WTC11 (cell line): ENCODE results near the gene PRKCQ. TPM values are rescaled to one million over a fixed set of nuclear protein-coding genes. Genes with fewer than 3 reads are reported as not detected.

Experiments used
- ATAC-seq: fragments of 200-7000 bp; cut with Tn5 transposase; 2 replicates; pipeline ENCODE4 v1.10.0; 2021; ENCODE audit warnings: mild to moderate bottlenecking, moderate library complexity
- CTCF ChIA-PET: fragments of 300-600 bp; sonication (Branson Sonifier 250); formaldehyde crosslinking; loops from one replicate; lab custom pipeline; 2021; ENCODE audit warnings: antibody characterized with exemption; lab: Charles Lee
- POLR2A ChIA-PET: fragments of 350-600 bp; sonication (Branson Sonifier 250); formaldehyde crosslinking; loops from one replicate; lab custom pipeline; 2021; ENCODE audit warnings: antibody characterized with exemption; lab: Charles Lee
- DNase-seq: peaks from one replicate; pipeline ENCODE4 v3.0.0; 2021; ENCODE audit warnings: low spot score
- H3K27ac Mint-ChIP-seq: 2 replicates; pipeline ENCODE4 v1.8.0; 2021; ENCODE audit warnings: mixed read lengths
- H3K27me3 Mint-ChIP-seq: 2 replicates; pipeline ENCODE4 v1.8.0; 2021; ENCODE audit warnings: low read depth, mild to moderate bottlenecking, moderate library complexity, mixed read lengths
- H3K36me3 Mint-ChIP-seq: 2 replicates; pipeline ENCODE4 v1.8.0; 2021; ENCODE audit warnings: mixed read lengths
- H3K4me1 Mint-ChIP-seq: 2 replicates; pipeline ENCODE4 v1.8.0; 2022; ENCODE audit warnings: mixed read lengths
- H3K4me3 Mint-ChIP-seq: 2 replicates; pipeline ENCODE4 v1.8.0; 2021; ENCODE audit warnings: mild to moderate bottlenecking, moderate library complexity, mixed read lengths
- H3K9me3 Mint-ChIP-seq: 2 replicates; pipeline ENCODE4 v1.8.0; 2021; ENCODE audit warnings: mixed read lengths
- ATF1 ChIP-seq: sonication (generic); formaldehyde crosslinking; IDR thresholded peaks from 2 replicates; pipeline ENCODE4 v1.8.1; 2023; ENCODE audit warnings: mild to moderate bottlenecking, moderate library complexity, missing genetic modification reagents
- ATF3 ChIP-seq: sonication (generic); formaldehyde crosslinking; conservative IDR thresholded peaks from 2 replicates; pipeline ENCODE4 v1.8.1; 2022; ENCODE audit warnings: mild to moderate bottlenecking, missing genetic modification reagents
- CREB1 ChIP-seq: sonication (generic); formaldehyde crosslinking; IDR thresholded peaks from 2 replicates; pipeline ENCODE4 v1.8.0; 2023; ENCODE audit warnings: mild to moderate bottlenecking, missing genetic modification reagents
- ELF4 ChIP-seq: sonication (generic); formaldehyde crosslinking; IDR thresholded peaks from 2 replicates; pipeline ENCODE4 v1.8.1; 2022; ENCODE audit warnings: low read depth, mild to moderate bottlenecking, moderate library complexity, missing genetic modification reagents
- FOXJ3 ChIP-seq: sonication (generic); formaldehyde crosslinking; IDR thresholded peaks from 2 replicates; pipeline ENCODE4 v1.9.0; 2021; ENCODE audit warnings: missing genetic modification reagents, mild to moderate bottlenecking, borderline replicate concordance
- FOXP1 ChIP-seq: sonication (generic); formaldehyde crosslinking; IDR thresholded peaks from 2 replicates; pipeline ENCODE4 v1.8.0; 2022; ENCODE audit warnings: missing genetic modification reagents, mild to moderate bottlenecking, moderate library complexity, borderline replicate concordance
- GTF2I ChIP-seq: fragments of 250-450 bp; sonication (Bioruptor Pico); conservative IDR thresholded peaks from 2 replicates; pipeline ENCODE4 v1.4.0; 2021; ENCODE audit warnings: mild to moderate bottlenecking
- IRF2 ChIP-seq: sonication (generic); formaldehyde crosslinking; IDR thresholded peaks from 2 replicates; pipeline ENCODE4 v1.8.0; 2022; ENCODE audit warnings: low read depth, missing genetic modification reagents, borderline replicate concordance
- MAX ChIP-seq: sonication (generic); formaldehyde crosslinking; IDR thresholded peaks from 2 replicates; pipeline ENCODE4 v1.8.0; 2022; ENCODE audit warnings: mild to moderate bottlenecking, missing genetic modification reagents
- RELA ChIP-seq: sonication (generic); formaldehyde crosslinking; IDR thresholded peaks from 2 replicates; pipeline ENCODE4 v1.8.1; 2022; ENCODE audit warnings: missing genetic modification reagents, mild to moderate bottlenecking, borderline replicate concordance
- TEAD4 ChIP-seq: sonication (generic); formaldehyde crosslinking; IDR thresholded peaks from 2 replicates; pipeline ENCODE4 v1.8.0; 2022; ENCODE audit warnings: mild to moderate bottlenecking, missing genetic modification reagents
- TP53 ChIP-seq: sonication (generic); formaldehyde crosslinking; IDR thresholded peaks from 2 replicates; pipeline ENCODE4 v1.8.1; 2023; ENCODE audit warnings: mild to moderate bottlenecking, missing genetic modification reagents
- ZMAT4 ChIP-seq: fragments of 250-450 bp; sonication (Bioruptor Pico); IDR thresholded peaks from 2 replicates; pipeline ENCODE4 v1.9.0; 2021; ENCODE audit warnings: mild to moderate bottlenecking
- ZNF121 ChIP-seq: sonication (generic); formaldehyde crosslinking; IDR thresholded peaks from 2 replicates; pipeline ENCODE4 v1.8.0; 2023; ENCODE audit warnings: missing genetic modification reagents
- ZNF396 ChIP-seq: fragments of 250-450 bp; sonication (Bioruptor Pico); IDR thresholded peaks from 2 replicates; pipeline ENCODE4 v1.8.0; 2021; ENCODE audit warnings: mild to moderate bottlenecking, moderate library complexity, borderline replicate concordance
- total RNA-seq: library from RNA; stranded (reverse); gene quantifications from 3 replicates; pipeline ENCODE4 v1.2.3, GENCODE V29; 2021
- TF ChIP-seq, protein P1 (sequence below): sonication (generic); formaldehyde crosslinking; IDR thresholded peaks from 2 replicates; pipeline ENCODE4 v1.8.0; 2022; ENCODE audit warnings: mild to moderate bottlenecking, missing genetic modification reagents
- TF ChIP-seq, protein P2 (sequence below): sonication (generic); formaldehyde crosslinking; conservative IDR thresholded peaks from 2 replicates; pipeline ENCODE4 v1.8.1; 2023; ENCODE audit warnings: mild to moderate bottlenecking, low read depth, missing genetic modification reagents, moderate library complexity
- TF ChIP-seq, protein P3 (sequence below): sonication (generic); formaldehyde crosslinking; IDR thresholded peaks from 2 replicates; pipeline ENCODE4 v1.8.0; 2023; ENCODE audit warnings: mild to moderate bottlenecking, missing genetic modification reagents

PRKCQ gene
- total RNA-seq, 1 experiment from 2014 or later, result 8.7 TPM

DNA sequence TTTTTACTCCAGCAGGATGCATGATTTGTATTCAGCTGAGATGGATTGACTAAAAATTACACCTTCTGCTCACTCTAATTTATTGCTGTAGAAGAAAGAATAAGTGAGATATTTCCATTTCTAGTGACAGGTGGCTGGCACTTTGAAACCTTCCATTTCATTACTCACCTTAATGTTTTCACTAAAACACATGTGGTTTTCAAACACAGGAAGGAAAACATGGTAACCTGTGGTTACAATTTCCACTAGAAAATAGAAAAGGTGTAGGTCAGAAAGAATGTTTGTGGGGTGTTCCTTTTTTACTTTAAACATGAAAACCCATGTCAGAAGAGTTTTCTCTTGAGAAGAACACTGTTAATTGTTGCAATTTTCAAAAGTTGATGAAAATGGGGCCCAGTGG, 12.0 kb upstream of the PRKCQ start (continued):
- TF ChIP-seq, protein P1, sequence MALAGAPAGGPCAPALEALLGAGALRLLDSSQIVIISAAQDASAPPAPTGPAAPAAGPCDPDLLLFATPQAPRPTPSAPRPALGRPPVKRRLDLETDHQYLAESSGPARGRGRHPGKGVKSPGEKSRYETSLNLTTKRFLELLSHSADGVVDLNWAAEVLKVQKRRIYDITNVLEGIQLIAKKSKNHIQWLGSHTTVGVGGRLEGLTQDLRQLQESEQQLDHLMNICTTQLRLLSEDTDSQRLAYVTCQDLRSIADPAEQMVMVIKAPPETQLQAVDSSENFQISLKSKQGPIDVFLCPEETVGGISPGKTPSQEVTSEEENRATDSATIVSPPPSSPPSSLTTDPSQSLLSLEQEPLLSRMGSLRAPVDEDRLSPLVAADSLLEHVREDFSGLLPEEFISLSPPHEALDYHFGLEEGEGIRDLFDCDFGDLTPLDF (CRISPR knock-in tag), result no peak
- TF ChIP-seq ZNF121 (no peak), ELF4 (CRISPR knock-in tag) (no peak), GTF2I (CRISPR knock-in tag) (no peak), FOXP1 (CRISPR knock-in tag) (no peak), ATF1 (CRISPR knock-in tag) (no peak)
- TF ChIP-seq, all 79 proteins: peak for 0

DNA sequence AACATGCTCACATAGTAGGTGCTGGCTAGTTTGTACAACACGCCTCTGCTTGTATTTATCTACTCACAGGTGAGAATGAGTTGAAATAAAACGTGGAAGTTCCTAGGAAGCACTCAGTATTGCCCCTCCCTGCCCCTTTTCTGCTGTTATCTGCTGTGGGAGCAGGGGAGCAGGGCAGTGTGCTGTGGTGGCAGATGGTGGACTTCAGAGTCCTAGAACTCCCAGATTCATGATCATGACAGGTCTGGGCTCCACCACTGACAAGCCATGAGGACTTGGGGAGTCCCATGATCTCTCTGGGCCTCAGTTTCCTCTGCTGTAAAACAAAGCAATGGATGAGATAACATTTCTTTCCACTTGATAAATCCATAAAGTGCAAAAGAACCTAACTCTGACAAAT, 11.6 kb upstream of the PRKCQ start:
- TF ChIP-seq, protein P2, sequence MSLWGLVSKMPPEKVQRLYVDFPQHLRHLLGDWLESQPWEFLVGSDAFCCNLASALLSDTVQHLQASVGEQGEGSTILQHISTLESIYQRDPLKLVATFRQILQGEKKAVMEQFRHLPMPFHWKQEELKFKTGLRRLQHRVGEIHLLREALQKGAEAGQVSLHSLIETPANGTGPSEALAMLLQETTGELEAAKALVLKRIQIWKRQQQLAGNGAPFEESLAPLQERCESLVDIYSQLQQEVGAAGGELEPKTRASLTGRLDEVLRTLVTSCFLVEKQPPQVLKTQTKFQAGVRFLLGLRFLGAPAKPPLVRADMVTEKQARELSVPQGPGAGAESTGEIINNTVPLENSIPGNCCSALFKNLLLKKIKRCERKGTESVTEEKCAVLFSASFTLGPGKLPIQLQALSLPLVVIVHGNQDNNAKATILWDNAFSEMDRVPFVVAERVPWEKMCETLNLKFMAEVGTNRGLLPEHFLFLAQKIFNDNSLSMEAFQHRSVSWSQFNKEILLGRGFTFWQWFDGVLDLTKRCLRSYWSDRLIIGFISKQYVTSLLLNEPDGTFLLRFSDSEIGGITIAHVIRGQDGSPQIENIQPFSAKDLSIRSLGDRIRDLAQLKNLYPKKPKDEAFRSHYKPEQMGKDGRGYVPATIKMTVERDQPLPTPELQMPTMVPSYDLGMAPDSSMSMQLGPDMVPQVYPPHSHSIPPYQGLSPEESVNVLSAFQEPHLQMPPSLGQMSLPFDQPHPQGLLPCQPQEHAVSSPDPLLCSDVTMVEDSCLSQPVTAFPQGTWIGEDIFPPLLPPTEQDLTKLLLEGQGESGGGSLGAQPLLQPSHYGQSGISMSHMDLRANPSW, result no peak
- TF ChIP-seq RELA (CRISPR knock-in tag), result no peak
- no peak for TF ChIP-seq TP53
- TF ChIP-seq, protein P3, sequence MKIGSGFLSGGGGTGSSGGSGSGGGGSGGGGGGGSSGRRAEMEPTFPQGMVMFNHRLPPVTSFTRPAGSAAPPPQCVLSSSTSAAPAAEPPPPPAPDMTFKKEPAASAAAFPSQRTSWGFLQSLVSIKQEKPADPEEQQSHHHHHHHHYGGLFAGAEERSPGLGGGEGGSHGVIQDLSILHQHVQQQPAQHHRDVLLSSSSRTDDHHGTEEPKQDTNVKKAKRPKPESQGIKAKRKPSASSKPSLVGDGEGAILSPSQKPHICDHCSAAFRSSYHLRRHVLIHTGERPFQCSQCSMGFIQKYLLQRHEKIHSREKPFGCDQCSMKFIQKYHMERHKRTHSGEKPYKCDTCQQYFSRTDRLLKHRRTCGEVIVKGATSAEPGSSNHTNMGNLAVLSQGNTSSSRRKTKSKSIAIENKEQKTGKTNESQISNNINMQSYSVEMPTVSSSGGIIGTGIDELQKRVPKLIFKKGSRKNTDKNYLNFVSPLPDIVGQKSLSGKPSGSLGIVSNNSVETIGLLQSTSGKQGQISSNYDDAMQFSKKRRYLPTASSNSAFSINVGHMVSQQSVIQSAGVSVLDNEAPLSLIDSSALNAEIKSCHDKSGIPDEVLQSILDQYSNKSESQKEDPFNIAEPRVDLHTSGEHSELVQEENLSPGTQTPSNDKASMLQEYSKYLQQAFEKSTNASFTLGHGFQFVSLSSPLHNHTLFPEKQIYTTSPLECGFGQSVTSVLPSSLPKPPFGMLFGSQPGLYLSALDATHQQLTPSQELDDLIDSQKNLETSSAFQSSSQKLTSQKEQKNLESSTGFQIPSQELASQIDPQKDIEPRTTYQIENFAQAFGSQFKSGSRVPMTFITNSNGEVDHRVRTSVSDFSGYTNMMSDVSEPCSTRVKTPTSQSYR, result no peak
- no peaks in the 10 kb centered on the region for H3K36me3 Mint-ChIP-seq
- DNase-seq (no peak), ATAC-seq (no peak)
- POLR2A ChIA-PET, result interaction anchor here (0.6 kb wide), 1 partner anchor 749 kb away, joined by 3 read pairs; no protein-coding TSS in a partner anchor
- no peaks in the 10 kb centered on the region for H3K9me3 Mint-ChIP-seq
- no peak overlapping the region for H3K27ac Mint-ChIP-seq
- H3K4me1 Mint-ChIP-seq, result peaks cover 12% of the 10 kb centered on the region; the same call in 1 of the 2 replicates
- no peaks in the 10 kb centered on the region for H3K27me3 Mint-ChIP-seq
- H3K4me3 Mint-ChIP-seq, result no peak overlapping the region
- CTCF ChIA-PET, result interaction anchor here (1.2 kb wide), 1 partner anchor 11 kb away, joined by 4 read pairs; no protein-coding TSS in a partner anchor

DNA sequence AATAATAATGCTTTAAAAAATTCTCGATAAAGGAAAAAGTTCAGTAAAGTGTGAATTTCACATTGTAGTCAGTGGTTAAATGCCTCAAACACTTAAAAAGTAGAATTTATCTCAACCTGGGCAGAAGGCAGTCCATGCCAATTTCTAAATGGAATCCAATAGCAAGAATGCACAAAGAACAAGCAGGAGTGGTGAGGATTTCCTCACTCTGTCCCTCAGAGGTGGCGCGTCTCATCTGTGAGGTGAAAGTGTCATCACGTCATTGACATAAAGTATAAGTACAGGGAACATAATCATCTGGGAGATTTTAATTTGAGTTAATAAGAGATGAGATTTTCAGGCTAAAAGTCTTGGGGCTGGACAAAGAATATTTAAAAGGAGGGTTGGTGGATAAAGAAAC, 10.0 kb upstream of the PRKCQ start:
- Mint-ChIP-seq H3K36me3 (peaks cover 4% of the 10 kb centered on the region; the same call in 1 of the 2 replicates), H3K4me1 (peaks cover 12% of the 10 kb centered on the region; the same call in 1 of the 2 replicates), H3K4me3 (no peak overlapping the region), H3K9me3 (no peaks in the 10 kb centered on the region), H3K27me3 (no peaks in the 10 kb centered on the region), H3K27ac (no peak overlapping the region)
- DNase-seq (no peak), ATAC-seq (no peak)
- TF ChIP-seq ZMAT4 (no peak), CREB1 (CRISPR knock-in tag) (no peak), ZNF396 (CRISPR knock-in tag) (no peak), ATF3 (no peak), MAX (no peak), FOXJ3 (CRISPR knock-in tag) (no peak), IRF2 (CRISPR knock-in tag) (no peak), TEAD4 (CRISPR knock-in tag) (no peak)
- POLR2A ChIA-PET, result no interaction called here
- CTCF ChIA-PET, result interaction anchor here (1.8 kb wide), 1 partner anchor 58 kb away, joined by 6 read pairs; no protein-coding TSS in a partner anchor
